T-cell (primary cell): ENCODE measurements around the gene TRPC4. TPM values are rescaled to one million over a fixed set of nuclear protein-coding genes. Genes with fewer than 3 reads are reported as not detected.

ENCODE experiments used
- ATAC-seq, 4 experiments: fragments of 200-7000 bp in 3 of 4; fragments of 150-1000 bp in 1 of 4; cut with Tn5 transposase; replicated peaks in 1 of 4; 1 replicate in 3 of 4; 2 replicates in 1 of 4; pipeline ENCODE4 v1.10.0; 2021; ENCODE audit warnings: moderate library complexity in 3 of 4, mild to moderate bottlenecking in 2 of 4, moderate number of reproducible peaks in 1 of 4
- CTCF ChIA-PET, 2 donors: fragments of 300-600 bp; sonication (Branson Sonifier 250); formaldehyde crosslinking; loops; one replicate each; lab custom pipeline; 2022; ENCODE audit warnings: antibody characterized with exemption in 2 of 2; lab: Charles Lee
- POLR2A ChIA-PET, 2 donors: fragments of 300-600 bp; sonication (Branson Sonifier 250); formaldehyde crosslinking; loops; one replicate each; lab custom pipeline; 2022; ENCODE audit warnings: antibody characterized with exemption in 2 of 2; lab: Charles Lee
- DNase-seq, 35 experiments: peaks; one replicate each; pipeline versions ENCODE4 v3.0.0 to v3.0.0-alpha.2; 2013 to 2023
- H3K27ac ChIP-seq: one replicate; pipeline ENCODE4 v1.5.1; 2013; ENCODE audit warnings: low read length
- H3K27me3 ChIP-seq, 2 experiments: replicated peaks in 1 of 2; 1 replicate in 1 of 2; 2 replicates in 1 of 2; pipeline versions ENCODE4 v1.6.1 to v1.7.0; 2013; ENCODE audit warnings: low read length in 1 of 2, mixed read lengths in 1 of 2; ENCODE audit not compliant: control insufficient read depth in 2 of 2, insufficient read depth in 2 of 2; ENCODE audit errors: extremely low read depth in 1 of 2
- H3K36me3 ChIP-seq, 2 donors: 1 replicate in 1 of 2; 2 replicates in 1 of 2; pipeline versions ENCODE4 v1.6.1 to v1.7.0; 2013; ENCODE audit warnings: low read length in 1 of 2; ENCODE audit not compliant: control insufficient read depth in 2 of 2, insufficient read depth in 1 of 2; ENCODE audit errors: extremely low read depth in 1 of 2
- H3K4me1 ChIP-seq, 2 experiments: 1 replicate in 1 of 2; 2 replicates in 1 of 2; pipeline versions ENCODE4 v1.6.1 to v1.7.0; 2013; ENCODE audit warnings: low read length in 2 of 2, mixed read lengths in 1 of 2; ENCODE audit not compliant: insufficient read depth in 2 of 2, control insufficient read depth in 1 of 2; ENCODE audit errors: extremely low read depth in 1 of 2
- H3K4me3 ChIP-seq, 2 donors: 1 replicate in 1 of 2; 2 replicates in 1 of 2; pipeline versions ENCODE4 v1.5.1 to v1.7.0; 2013; ENCODE audit warnings: mild to moderate bottlenecking in 2 of 2, low read length in 1 of 2, moderate library complexity in 1 of 2; ENCODE audit not compliant: control insufficient read depth in 1 of 2; ENCODE audit errors: extremely low read depth in 1 of 2
- H3K9me3 ChIP-seq: 2 replicates; pipeline ENCODE4 v1.7.0; 2013
- H3K27ac Mint-ChIP-seq, 2 donors: one replicate each; pipeline ENCODE4 v1.8.0; 2020 to 2021; ENCODE audit warnings: mild to moderate bottlenecking in 2 of 2, mixed read lengths in 2 of 2
- H3K27me3 Mint-ChIP-seq, 2 donors: one replicate each; pipeline ENCODE4 v1.8.0; 2021 to 2022; ENCODE audit warnings: mixed read lengths in 2 of 2
- H3K36me3 Mint-ChIP-seq: one replicate; pipeline ENCODE4 v1.8.0; 2021; ENCODE audit warnings: mixed read lengths
- H3K4me1 Mint-ChIP-seq, 3 donors: one replicate each; pipeline ENCODE4 v1.8.0; 2020 to 2022; ENCODE audit warnings: mixed read lengths in 3 of 3, mild to moderate bottlenecking in 1 of 3
- H3K4me3 Mint-ChIP-seq, 3 donors: one replicate each; pipeline ENCODE4 v1.8.0; 2020 to 2022; ENCODE audit warnings: mild to moderate bottlenecking in 3 of 3, mixed read lengths in 3 of 3, moderate library complexity in 3 of 3
- H3K9me3 Mint-ChIP-seq, 3 donors: one replicate each; pipeline ENCODE4 v1.8.0; 2020 to 2022; ENCODE audit warnings: mixed read lengths in 3 of 3
- WGBS: methylation state at CpG from one replicate; pipeline ENCODE4 v1.1.5; 2013; ENCODE audit warnings: missing lambda C conversion rate; ENCODE audit not compliant: insufficient coverage; 5-methylcytosine and 5-hydroxymethylcytosine counted together
- total RNA-seq, 35 experiments: library from RNA in 6 of 35; stranded (reverse) in 6 of 35; fragments of 120-200 nt in 1 of 35; gene quantifications; one replicate each; pipeline versions ENCODE4 v1.2.1 to v1.2.4 and lab custom pipeline; 2013 to 2026

The TRPC4 gene
- total RNA-seq, 5 donors from 2014 or later (not counting 1 experiment from before 2014, with no cell fraction given) = not detected

DNA sequence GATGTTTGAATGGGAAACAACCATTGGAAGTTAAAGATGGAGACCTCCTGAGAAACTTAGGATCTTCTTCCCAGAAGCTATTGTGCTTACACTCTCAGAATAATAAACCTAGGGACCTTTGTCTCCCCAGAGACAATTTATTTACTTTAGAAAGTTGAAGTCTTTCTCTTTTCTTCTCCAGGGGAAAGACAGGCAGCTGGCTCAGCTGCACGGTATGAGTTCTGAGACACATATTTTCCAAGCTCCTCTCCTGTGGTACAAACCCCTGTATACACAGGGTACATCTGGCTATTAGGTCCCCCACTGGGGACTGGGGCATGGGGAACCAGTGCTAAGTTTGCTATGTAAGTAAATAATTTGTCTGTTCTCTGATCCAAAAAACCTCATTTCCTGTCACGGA, 203.5 kb downstream of the TRPC4 start:
- DNase-seq (no peak), ATAC-seq (no peak)
- no peak overlapping the region for H3K27ac Mint-ChIP-seq
- Histone ChIP-seq H3K36me3 (no peaks in the 10 kb centered on the region), H3K27me3 (no peaks in the 10 kb centered on the region), H3K27ac (no peak overlapping the region), H3K4me1 (no peaks in the 10 kb centered on the region), H3K9me3 (no peaks in the 10 kb centered on the region), H3K4me3 (no peak overlapping the region)
- POLR2A ChIA-PET = no interaction called here
- no peaks in the 10 kb centered on the region for H3K27me3 Mint-ChIP-seq
- peaks cover 3 to 13% (median 9%) of the 10 kb centered on the region in 3 donors for H3K9me3 Mint-ChIP-seq
- whole genome bisulfite sequencing = no CpG with 5 or more reads among the region's 2 CpGs
- H3K4me3 Mint-ChIP-seq = no peak overlapping the region
- CTCF ChIA-PET = no interaction called here
- H3K4me1 Mint-ChIP-seq = no peaks in the 10 kb centered on the region
- no peaks in the 10 kb centered on the region for H3K36me3 Mint-ChIP-seq

DNA sequence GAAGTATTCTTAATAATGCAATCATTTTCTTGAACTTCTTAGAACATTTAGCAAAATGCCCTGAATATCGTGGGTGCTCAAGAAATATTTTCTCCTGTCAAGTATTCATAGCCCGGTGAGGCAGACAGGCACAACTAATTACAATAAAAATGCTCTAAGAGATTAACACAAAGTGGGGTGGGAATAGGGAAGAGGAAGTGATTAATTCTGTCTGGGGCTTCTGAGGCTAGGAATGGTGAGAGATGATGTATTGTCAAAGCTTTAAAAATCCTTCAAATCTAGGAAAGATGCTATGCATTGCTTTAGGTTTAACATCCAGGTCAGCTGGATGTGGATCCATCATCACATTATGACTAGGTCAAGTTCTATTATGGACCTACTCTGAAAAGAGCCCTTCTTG, 204.2 kb downstream of the TRPC4 start:
- ChIA-PET POLR2A (no interaction called here), CTCF (no interaction called here)
- no peak overlapping the region for H3K27ac Mint-ChIP-seq
- peaks cover 0 to 9% (median 9%) of the 10 kb centered on the region in 3 donors for H3K9me3 Mint-ChIP-seq
- no peak overlapping the region for H3K27ac ChIP-seq
- no peaks in the 10 kb centered on the region for H3K9me3 ChIP-seq
- H3K4me1 Mint-ChIP-seq = no peaks in the 10 kb centered on the region
- no peak overlapping the region for H3K4me3 Mint-ChIP-seq
- H3K36me3 ChIP-seq = no peaks in the 10 kb centered on the region
- no peaks in the 10 kb centered on the region for H3K27me3 ChIP-seq
- no peaks in the 10 kb centered on the region for H3K36me3 Mint-ChIP-seq
- no peak for ATAC-seq
- H3K27me3 Mint-ChIP-seq = no peaks in the 10 kb centered on the region
- no peak for DNase-seq
- WGBS = 60% methylated on average over 1 of the region's 2 CpGs
- H3K4me1 ChIP-seq = no peaks in the 10 kb centered on the region
- no peak overlapping the region for H3K4me3 ChIP-seq

DNA sequence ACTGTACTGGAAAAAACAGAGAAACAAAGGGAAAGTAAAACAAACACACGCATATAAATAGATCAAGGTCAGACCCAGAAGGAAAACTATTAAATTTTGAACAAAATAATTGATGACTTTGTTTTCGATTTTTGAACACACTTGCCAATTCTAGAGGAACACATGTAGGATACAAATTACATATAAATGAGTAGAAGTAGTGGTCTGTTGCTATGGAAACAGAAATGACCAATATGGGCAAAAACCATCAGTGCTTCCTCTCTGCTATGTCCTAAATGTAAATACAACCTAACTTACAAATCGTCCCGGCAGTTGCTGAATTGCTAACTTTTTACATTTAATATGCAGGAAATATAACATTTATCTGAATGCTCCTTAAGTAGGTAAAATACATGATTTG, 205.8 kb downstream of the TRPC4 start:
- POLR2A ChIA-PET = no interaction called here
- WGBS = no CpG with 5 or more reads among the region's 4 CpGs
- no peak for DNase-seq

DNA sequence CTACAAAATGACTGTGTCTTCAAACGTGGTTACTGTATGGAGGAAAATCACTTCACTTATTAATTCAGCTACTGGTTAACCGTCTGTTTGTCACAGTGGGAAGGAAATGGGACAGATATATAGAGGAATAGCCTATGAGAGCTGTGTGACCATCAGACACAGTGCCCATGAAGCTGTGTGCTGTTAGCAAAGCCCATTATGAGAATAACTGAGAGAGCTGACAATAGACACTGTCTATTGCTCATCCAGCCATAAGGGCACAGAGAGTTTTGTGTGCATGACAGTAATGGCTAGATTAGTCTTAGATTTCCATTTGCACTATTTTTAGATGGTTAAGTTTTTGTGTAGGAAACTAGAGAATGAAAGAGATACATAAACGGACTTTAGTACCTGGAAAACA, 206.9 kb downstream of the TRPC4 start:
- Mint-ChIP-seq H3K36me3 (no peaks in the 10 kb centered on the region), H3K4me3 (no peak overlapping the region)
- POLR2A ChIA-PET = no interaction called here

More for the DNA sequence above, 205.8 kb downstream of the TRPC4 start:
- Mint-ChIP-seq H3K27me3 (no peaks in the 10 kb centered on the region), H3K36me3 (no peaks in the 10 kb centered on the region), H3K27ac (no peak overlapping the region), H3K9me3 (peaks cover 0 to 9% (median 9%) of the 10 kb centered on the region in 3 donors), H3K4me1 (no peaks in the 10 kb centered on the region), H3K4me3 (no peak overlapping the region)
- Histone ChIP-seq H3K4me1 (no peaks in the 10 kb centered on the region), H3K4me3 (no peak overlapping the region), H3K9me3 (no peaks in the 10 kb centered on the region), H3K27me3 (no peaks in the 10 kb centered on the region), H3K36me3 (no peaks in the 10 kb centered on the region), H3K27ac (no peak overlapping the region)
- no peak for ATAC-seq
- CTCF ChIA-PET = no interaction called here

DNA sequence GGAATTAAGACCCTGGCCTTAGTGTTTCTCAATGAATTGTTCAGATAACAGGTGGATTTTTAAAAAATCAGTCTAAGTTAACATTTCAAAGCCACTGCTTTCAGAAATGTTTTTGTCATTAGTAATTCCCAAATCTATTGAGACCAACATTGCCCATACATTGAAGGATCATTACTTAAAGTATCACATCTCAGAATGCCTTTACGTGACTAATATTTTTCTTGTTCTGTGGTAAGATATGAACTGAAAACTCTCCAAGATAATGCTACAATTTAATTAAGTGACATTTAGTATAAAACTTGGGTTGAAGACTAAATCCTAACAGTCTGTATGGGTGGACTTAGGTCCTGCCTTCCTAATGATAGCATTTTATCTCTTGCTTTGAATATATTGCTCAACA, 211.6 kb downstream of the TRPC4 start:
- ChIA-PET CTCF (no interaction called here), POLR2A (no interaction called here)
- H3K9me3 Mint-ChIP-seq = peaks cover 0 to 3% (median 0%) of the 10 kb centered on the region in 3 donors
- Histone ChIP-seq H3K4me1 (no peaks in the 10 kb centered on the region), H3K9me3 (no peaks in the 10 kb centered on the region), H3K27me3 (no peaks in the 10 kb centered on the region), H3K36me3 (no peaks in the 10 kb centered on the region), H3K27ac (no peak overlapping the region), H3K4me3 (no peak overlapping the region)
- no peaks in the 10 kb centered on the region for H3K36me3 Mint-ChIP-seq
- H3K27ac Mint-ChIP-seq = no peak overlapping the region
- H3K4me3 Mint-ChIP-seq = no peak overlapping the region
- H3K4me1 Mint-ChIP-seq = no peaks in the 10 kb centered on the region
- no peak for ATAC-seq
- no CpG with 5 or more reads among the region's 1 CpG for WGBS
- no peaks in the 10 kb centered on the region for H3K27me3 Mint-ChIP-seq
- no peak for DNase-seq

More for the DNA sequence above, 206.9 kb downstream of the TRPC4 start:
- CTCF ChIA-PET = no interaction called here
- ATAC-seq = no peak
- H3K4me3 ChIP-seq = no peak overlapping the region
- no peak overlapping the region for H3K27ac ChIP-seq
- Mint-ChIP-seq H3K9me3 (peaks cover 0 to 9% (median 8%) of the 10 kb centered on the region in 3 donors), H3K27ac (no peak overlapping the region), H3K27me3 (no peaks in the 10 kb centered on the region), H3K4me1 (no peaks in the 10 kb centered on the region)
- no peaks in the 10 kb centered on the region for H3K36me3 ChIP-seq
- no peaks in the 10 kb centered on the region for H3K27me3 ChIP-seq
- H3K9me3 ChIP-seq = no peaks in the 10 kb centered on the region
- no CpG with 5 or more reads among the region's 3 CpGs for WGBS
- no peaks in the 10 kb centered on the region for H3K4me1 ChIP-seq
- no peak for DNase-seq

DNA sequence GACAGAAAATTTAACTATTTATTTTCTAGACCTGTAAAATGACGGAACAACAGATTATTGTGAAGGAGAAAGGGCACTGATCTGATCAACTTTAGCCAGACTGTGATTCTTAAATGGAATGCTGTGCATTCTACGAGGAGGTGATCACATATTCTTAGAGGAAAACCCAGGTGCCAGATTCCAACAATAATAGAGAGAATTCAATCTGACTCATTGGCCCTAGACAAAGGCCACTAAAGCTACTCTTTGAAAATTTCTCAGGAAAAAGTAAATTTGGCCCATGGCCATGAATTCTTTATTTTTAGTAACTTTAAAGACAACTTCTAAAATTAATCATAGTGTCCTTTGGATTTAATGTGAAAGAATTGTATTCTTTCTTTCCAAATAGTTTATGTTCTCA, 212.4 kb downstream of the TRPC4 start:
- H3K4me1 ChIP-seq = no peaks in the 10 kb centered on the region
- no peak overlapping the region for H3K27ac Mint-ChIP-seq
- no peaks in the 10 kb centered on the region for H3K36me3 ChIP-seq
- H3K4me3 Mint-ChIP-seq = no peak overlapping the region
- no peaks in the 10 kb centered on the region for H3K36me3 Mint-ChIP-seq
- no peaks in the 10 kb centered on the region for H3K27me3 Mint-ChIP-seq
- H3K9me3 ChIP-seq = no peaks in the 10 kb centered on the region
- no peak overlapping the region for H3K4me3 ChIP-seq
- H3K27ac ChIP-seq = no peak overlapping the region
- WGBS = no CpG with 5 or more reads among the region's 2 CpGs
- no peak for DNase-seq
- ChIA-PET POLR2A (no interaction called here), CTCF (no interaction called here)
- H3K9me3 Mint-ChIP-seq = peaks cover 0 to 3% (median 0%) of the 10 kb centered on the region in 3 donors
- H3K4me1 Mint-ChIP-seq = no peaks in the 10 kb centered on the region
- no peak for ATAC-seq
- no peaks in the 10 kb centered on the region for H3K27me3 ChIP-seq
